ENCODE measurements around the gene ADAMTS2.

ADAMTS2 gene

DNA sequence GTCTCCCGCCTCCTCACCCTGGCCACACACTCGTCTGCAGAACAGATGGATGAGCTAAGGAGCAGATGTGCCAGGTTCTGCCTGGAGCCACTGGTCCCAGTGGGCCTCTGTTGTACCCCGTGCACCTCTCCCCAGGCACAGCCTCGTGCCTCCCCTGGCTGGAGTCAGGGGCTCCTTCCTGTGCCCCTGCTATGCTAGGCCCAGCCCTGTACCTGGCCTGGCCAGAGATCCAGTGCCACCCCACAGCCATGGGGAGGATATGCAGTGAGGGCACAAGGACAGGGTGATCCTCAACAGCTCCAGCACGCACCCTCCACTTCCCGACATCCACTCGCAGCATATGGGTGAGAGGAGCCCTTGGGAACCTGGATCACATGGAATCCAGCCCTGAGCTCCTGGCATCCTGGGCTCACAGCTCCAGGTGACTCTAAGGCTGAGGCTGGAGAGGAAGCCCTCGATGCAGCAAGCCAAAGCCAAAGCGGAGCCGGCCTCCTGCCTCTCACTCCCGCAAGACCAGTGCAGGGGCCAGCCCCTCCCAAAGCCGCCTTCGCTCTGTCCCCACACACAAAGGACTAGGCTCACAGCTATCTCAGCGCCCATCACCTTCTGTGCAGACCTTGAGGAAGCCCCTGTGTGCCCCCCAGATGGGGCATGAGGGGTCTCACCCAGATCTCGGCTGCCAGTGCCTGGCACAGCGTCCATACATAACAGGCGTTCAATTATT, 23.7 kb upstream of the ADAMTS2 start:
- TF ChIP-seq YY1 (IDR thresholded peaks at IDR 0.05; ENCODE audit: low read depth) (no peak), EGR1 (IDR thresholded peaks at IDR 0.05) (no peak), RAD21 (IDR thresholded peaks at IDR 0.05; ENCODE audit: low read depth) (no peak), CREB1 (IDR thresholded peaks at IDR 0.05; ENCODE audit: low read depth) (no peak), TAF1 (IDR thresholded peaks at IDR 0.05; ENCODE audit: low read depth) (no peak), EP300 (IDR thresholded peaks at IDR 0.05; ENCODE audit: borderline replicate concordance) (no peak), NFIC (IDR thresholded peaks at IDR 0.05) (no peak), ZBTB7A (IDR thresholded peaks at IDR 0.05; ENCODE audit: low read depth) (no peak), CEBPB (IDR thresholded peaks at IDR 0.05) (no peak), FOXM1 (IDR thresholded peaks at IDR 0.05; ENCODE audit: borderline replicate concordance, low read depth) (no peak), TEAD4 (IDR thresholded peaks at IDR 0.05) (no peak), TCF12 (IDR thresholded peaks at IDR 0.05; ENCODE audit: low read depth) (no peak)
- TF ChIP-seq, protein P1, sequence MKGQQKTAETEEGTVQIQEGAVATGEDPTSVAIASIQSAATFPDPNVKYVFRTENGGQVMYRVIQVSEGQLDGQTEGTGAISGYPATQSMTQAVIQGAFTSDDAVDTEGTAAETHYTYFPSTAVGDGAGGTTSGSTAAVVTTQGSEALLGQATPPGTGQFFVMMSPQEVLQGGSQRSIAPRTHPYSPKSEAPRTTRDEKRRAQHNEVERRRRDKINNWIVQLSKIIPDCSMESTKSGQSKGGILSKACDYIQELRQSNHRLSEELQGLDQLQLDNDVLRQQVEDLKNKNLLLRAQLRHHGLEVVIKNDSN (IDR thresholded peaks at IDR 0.05), result no peak
- TF ChIP-seq, protein P2, sequence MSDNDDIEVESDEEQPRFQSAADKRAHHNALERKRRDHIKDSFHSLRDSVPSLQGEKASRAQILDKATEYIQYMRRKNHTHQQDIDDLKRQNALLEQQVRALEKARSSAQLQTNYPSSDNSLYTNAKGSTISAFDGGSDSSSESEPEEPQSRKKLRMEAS (IDR thresholded peaks at IDR 0.05), result no peak
- TF ChIP-seq, protein P3, sequence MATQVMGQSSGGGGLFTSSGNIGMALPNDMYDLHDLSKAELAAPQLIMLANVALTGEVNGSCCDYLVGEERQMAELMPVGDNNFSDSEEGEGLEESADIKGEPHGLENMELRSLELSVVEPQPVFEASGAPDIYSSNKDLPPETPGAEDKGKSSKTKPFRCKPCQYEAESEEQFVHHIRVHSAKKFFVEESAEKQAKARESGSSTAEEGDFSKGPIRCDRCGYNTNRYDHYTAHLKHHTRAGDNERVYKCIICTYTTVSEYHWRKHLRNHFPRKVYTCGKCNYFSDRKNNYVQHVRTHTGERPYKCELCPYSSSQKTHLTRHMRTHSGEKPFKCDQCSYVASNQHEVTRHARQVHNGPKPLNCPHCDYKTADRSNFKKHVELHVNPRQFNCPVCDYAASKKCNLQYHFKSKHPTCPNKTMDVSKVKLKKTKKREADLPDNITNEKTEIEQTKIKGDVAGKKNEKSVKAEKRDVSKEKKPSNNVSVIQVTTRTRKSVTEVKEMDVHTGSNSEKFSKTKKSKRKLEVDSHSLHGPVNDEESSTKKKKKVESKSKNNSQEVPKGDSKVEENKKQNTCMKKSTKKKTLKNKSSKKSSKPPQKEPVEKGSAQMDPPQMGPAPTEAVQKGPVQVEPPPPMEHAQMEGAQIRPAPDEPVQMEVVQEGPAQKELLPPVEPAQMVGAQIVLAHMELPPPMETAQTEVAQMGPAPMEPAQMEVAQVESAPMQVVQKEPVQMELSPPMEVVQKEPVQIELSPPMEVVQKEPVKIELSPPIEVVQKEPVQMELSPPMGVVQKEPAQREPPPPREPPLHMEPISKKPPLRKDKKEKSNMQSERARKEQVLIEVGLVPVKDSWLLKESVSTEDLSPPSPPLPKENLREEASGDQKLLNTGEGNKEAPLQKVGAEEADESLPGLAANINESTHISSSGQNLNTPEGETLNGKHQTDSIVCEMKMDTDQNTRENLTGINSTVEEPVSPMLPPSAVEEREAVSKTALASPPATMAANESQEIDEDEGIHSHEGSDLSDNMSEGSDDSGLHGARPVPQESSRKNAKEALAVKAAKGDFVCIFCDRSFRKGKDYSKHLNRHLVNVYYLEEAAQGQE (IDR thresholded peaks at IDR 0.05; ENCODE audit: low read depth), result no peak

DNA sequence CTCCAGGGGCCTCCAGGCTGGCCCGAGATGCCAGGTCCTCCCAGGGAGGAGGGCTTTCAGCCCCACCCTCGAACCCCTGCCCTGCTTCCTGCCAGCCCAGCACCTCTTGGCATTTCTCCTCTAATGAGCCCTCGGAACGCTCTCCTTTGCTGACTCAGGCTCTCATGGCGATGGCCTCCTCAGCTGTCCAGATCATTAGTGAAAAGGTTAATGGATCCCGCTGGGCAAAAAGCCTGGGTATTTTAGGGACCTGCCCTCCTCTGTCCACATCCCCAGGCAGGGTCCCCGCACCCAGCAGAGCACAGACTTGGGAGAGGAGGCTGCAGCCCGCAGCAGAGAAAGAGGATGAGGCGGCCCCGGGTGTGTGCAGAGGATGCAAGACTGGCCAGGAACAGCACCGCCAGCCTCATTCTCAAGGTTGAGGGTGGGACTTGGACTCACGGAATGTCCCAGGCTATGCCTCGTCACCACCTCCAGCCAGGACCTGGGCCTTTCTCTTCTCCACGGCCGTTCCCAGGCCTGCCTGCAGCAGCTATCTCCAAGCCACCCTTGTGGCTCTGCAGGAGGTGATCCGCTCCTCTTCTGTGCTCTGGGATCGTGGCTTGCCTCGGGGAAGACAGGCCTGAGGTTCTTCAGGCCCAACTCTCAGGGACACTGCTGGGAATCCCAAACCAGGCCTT, 23.0 kb upstream of the ADAMTS2 start:
- TF ChIP-seq CEBPB (IDR thresholded peaks at IDR 0.05) (no peak), EGR1 (IDR thresholded peaks at IDR 0.05) (no peak), YY1 (IDR thresholded peaks at IDR 0.05; ENCODE audit: low read depth) (no peak), NFIC (IDR thresholded peaks at IDR 0.05) (no peak), TEAD4 (IDR thresholded peaks at IDR 0.05) (no peak), FOXM1 (IDR thresholded peaks at IDR 0.05; ENCODE audit: borderline replicate concordance, low read depth) (no peak), EP300 (IDR thresholded peaks at IDR 0.05; ENCODE audit: borderline replicate concordance) (no peak), RAD21 (IDR thresholded peaks at IDR 0.05; ENCODE audit: low read depth) (no peak), CREB1 (IDR thresholded peaks at IDR 0.05; ENCODE audit: low read depth) (no peak), TAF1 (IDR thresholded peaks at IDR 0.05; ENCODE audit: low read depth) (no peak), ZBTB7A (IDR thresholded peaks at IDR 0.05; ENCODE audit: low read depth) (no peak), TCF12 (IDR thresholded peaks at IDR 0.05; ENCODE audit: low read depth) (no peak)
- TF ChIP-seq, protein P1 (IDR thresholded peaks at IDR 0.05), result no peak
- TF ChIP-seq, protein P3 (IDR thresholded peaks at IDR 0.05; ENCODE audit: low read depth), result no peak
- TF ChIP-seq, protein P2 (IDR thresholded peaks at IDR 0.05), result no peak

DNA sequence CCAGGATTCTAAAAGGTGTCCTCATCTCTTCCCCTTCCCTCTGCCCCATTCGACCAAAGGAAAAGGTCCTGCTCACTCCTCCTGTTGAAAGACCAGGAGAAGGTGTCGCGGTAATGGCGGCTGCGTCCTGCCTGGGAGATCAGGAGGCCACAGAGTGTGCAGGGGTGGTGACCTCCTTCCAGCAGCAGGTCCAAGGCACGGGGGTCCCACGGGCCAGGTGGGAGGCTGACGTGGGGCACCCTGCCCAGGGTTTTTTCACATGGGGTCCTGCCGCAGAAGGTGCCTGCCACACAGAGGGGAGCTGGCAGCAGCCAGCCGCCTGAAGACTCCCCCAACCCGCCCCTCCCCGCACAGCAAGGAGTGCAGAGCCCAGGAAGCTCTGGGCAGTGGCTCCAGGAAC, 22.2 kb upstream of the ADAMTS2 start:
- TF ChIP-seq TAF1 (IDR thresholded peaks at IDR 0.05; ENCODE audit: low read depth) (no peak), EP300 (IDR thresholded peaks at IDR 0.05; ENCODE audit: borderline replicate concordance) (no peak), RAD21 (IDR thresholded peaks at IDR 0.05; ENCODE audit: low read depth) (no peak), EGR1 (IDR thresholded peaks at IDR 0.05) (no peak), TCF12 (IDR thresholded peaks at IDR 0.05; ENCODE audit: low read depth) (no peak), FOXM1 (IDR thresholded peaks at IDR 0.05; ENCODE audit: borderline replicate concordance, low read depth) (no peak), CREB1 (IDR thresholded peaks at IDR 0.05; ENCODE audit: low read depth) (no peak), NFIC (IDR thresholded peaks at IDR 0.05) (no peak), ZBTB7A (IDR thresholded peaks at IDR 0.05; ENCODE audit: low read depth) (no peak), YY1 (IDR thresholded peaks at IDR 0.05; ENCODE audit: low read depth) (no peak), CEBPB (IDR thresholded peaks at IDR 0.05) (no peak), TEAD4 (IDR thresholded peaks at IDR 0.05) (no peak)
- TF ChIP-seq, protein P3 (IDR thresholded peaks at IDR 0.05; ENCODE audit: low read depth), result no peak
- TF ChIP-seq, protein P1 (IDR thresholded peaks at IDR 0.05), result no peak
- TF ChIP-seq, protein P2 (IDR thresholded peaks at IDR 0.05), result no peak
